ENCODE data around the gene ZNF669. TPM values are rescaled to one million over a fixed set of nuclear protein-coding genes. Genes with fewer than 3 reads are reported as not detected.
"Not testable (repeated sequence)": the region's sequence is repeated elsewhere in the genome, so short reads cannot be mapped to it uniquely, and the experiment has no call there.

The ZNF669 gene
- 13.4 TPM for polyA plus RNA-seq (2013, experiment 1 of 2)
- polyA plus RNA-seq (2013, experiment 2 of 2) = 14.9 TPM

- 0 out of 2 replicates have a peak, but pooled peaks cover 2% of the 10 kb centered on the region for H3K27me3 ChIP-seq (ENCODE audit: insufficient read depth, low read length)
These were observed at the start of gene ZNF669 for GRCh38 chr1:247103859-247104591. Gene ZNF669, minus strand, starts transcription at chr1:247104356. Its CDS starts 157 bp downstream, at chr1:247104199.

GRCh38 chr1:247147781-247148180 lies 43.6 kb upstream of the ZNF669 start:
- Histone ChIP-seq H3K27me3 (ENCODE audit: insufficient read depth, low read length) (no peaks in the 10 kb centered on the region), H3K36me3 (ENCODE audit: insufficient read depth, low read length) (peaks cover 37% of the 10 kb centered on the region), H3K9ac (ENCODE audit: low read depth, low read length) (no peak overlapping the region), H3K27ac (ENCODE audit: low read depth, low read length) (no peak overlapping the region), H3K4me3 (ENCODE audit: low read length) (no peak overlapping the region), H3K4me1 (ENCODE audit: insufficient read depth, low read length) (0 out of 2 replicates have a peak, but pooled peaks cover 5% of the 10 kb centered on the region), H3K9me3 (ENCODE audit: insufficient read depth, low read depth, low read length) (peaks cover 30% of the 10 kb centered on the region; the same call in 1 of the 2 replicates)
- 100% methylated on average over 2 of the region's 2 CpGs for WGBS

More at GRCh38 chr1:247103859-247104591, at the start of gene ZNF669:
- Histone ChIP-seq H3K4me1 (ENCODE audit: insufficient read depth, low read length) (peaks cover 24% of the 10 kb centered on the region), H3K4me3 (ENCODE audit: low read length) (peak within 1 kb of the TSS; percentile 95), H3K27ac (ENCODE audit: low read depth, low read length) (peak within 1 kb of the TSS; percentile 96), H3K9ac (ENCODE audit: low read depth, low read length) (peak within 1 kb of the TSS; percentile 95), H3K9me3 (ENCODE audit: insufficient read depth, low read depth, low read length) (peaks cover 11% of the 10 kb centered on the region; the same call in 1 of the 2 replicates), H3K36me3 (ENCODE audit: insufficient read depth, low read length) (peaks cover 31% of the 10 kb centered on the region)
- WGBS = under 1% methylated on average over 57 of the region's 58 CpGs

- peaks cover 30% of the 10 kb centered on the region; the same call in 1 of the 2 replicates for H3K9me3 ChIP-seq (ENCODE audit: insufficient read depth, low read depth, low read length)
- 93% methylated on average over 10 of the region's 10 CpGs for WGBS
- H3K36me3 ChIP-seq (ENCODE audit: insufficient read depth, low read length) = peaks cover 38% of the 10 kb centered on the region
- not testable (repeated sequence) for H3K27me3 ChIP-seq (ENCODE audit: insufficient read depth, low read length); H3K4me1 ChIP-seq (ENCODE audit: insufficient read depth, low read length); H3K9ac ChIP-seq (ENCODE audit: low read depth, low read length); H3K4me3 ChIP-seq (ENCODE audit: low read length); H3K27ac ChIP-seq (ENCODE audit: low read depth, low read length)
These were observed 43.0 kb upstream of the ZNF669 start for GRCh38 chr1:247147120-247147519.

- Histone ChIP-seq H3K36me3 (ENCODE audit: insufficient read depth, low read length) (peaks cover 39% of the 10 kb centered on the region), H3K9ac (ENCODE audit: low read depth, low read length) (no peak overlapping the region), H3K27me3 (ENCODE audit: insufficient read depth, low read length) (no peaks in the 10 kb centered on the region), H3K4me3 (ENCODE audit: low read length) (no peak overlapping the region), H3K27ac (ENCODE audit: low read depth, low read length) (no peak overlapping the region), H3K9me3 (ENCODE audit: insufficient read depth, low read depth, low read length) (peaks cover 28% of the 10 kb centered on the region; the same call in 1 of the 2 replicates), H3K4me1 (ENCODE audit: insufficient read depth, low read length) (0 out of 2 replicates have a peak, but pooled peaks cover 5% of the 10 kb centered on the region)
- WGBS = 95% methylated on average over 3 of the region's 3 CpGs
These were observed 42.5 kb upstream of the ZNF669 start for GRCh38 chr1:247146671-247147070.

GRCh38 chr1:247145279-247145678 lies 41.1 kb upstream of the ZNF669 start:
- WGBS = 86% methylated on average over 6 of the region's 6 CpGs
- Histone ChIP-seq H3K27me3 (ENCODE audit: insufficient read depth, low read length) (no peaks in the 10 kb centered on the region), H3K4me1 (ENCODE audit: insufficient read depth, low read length) (0 out of 2 replicates have a peak, but pooled peaks cover 5% of the 10 kb centered on the region), H3K36me3 (ENCODE audit: insufficient read depth, low read length) (peaks cover 41% of the 10 kb centered on the region), H3K9me3 (ENCODE audit: insufficient read depth, low read depth, low read length) (peaks cover 33% of the 10 kb centered on the region; the same call in 1 of the 2 replicates), H3K9ac (ENCODE audit: low read depth, low read length) (no peak overlapping the region), H3K4me3 (ENCODE audit: low read length) (no peak overlapping the region), H3K27ac (ENCODE audit: low read depth, low read length) (no peak overlapping the region)

DNA sequence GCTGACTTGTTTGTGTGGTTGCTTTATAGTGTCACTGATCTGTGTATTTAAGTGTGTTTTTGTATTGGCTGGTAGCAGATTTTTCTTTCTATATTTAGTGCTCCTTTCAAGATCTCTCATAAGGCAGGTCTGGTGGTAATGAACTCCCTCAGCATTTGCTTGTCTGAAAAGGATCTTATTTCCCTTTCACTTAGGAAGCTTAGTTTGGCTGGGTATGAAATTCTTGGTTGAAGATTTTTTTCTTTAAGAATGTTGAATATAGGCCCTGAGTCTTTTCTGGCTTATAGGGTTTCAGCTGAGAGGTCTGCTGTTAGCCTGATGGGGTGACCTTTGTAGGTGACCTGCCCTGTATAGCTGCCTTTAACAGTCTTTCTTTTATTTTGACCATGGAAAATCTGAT lies 35.4 kb upstream of the ZNF669 start:
- H3K4me1 ChIP-seq (ENCODE audit: insufficient read depth, low read length); H3K27ac ChIP-seq (ENCODE audit: low read depth, low read length); H3K4me3 ChIP-seq (ENCODE audit: low read length); H3K9ac ChIP-seq (ENCODE audit: low read depth, low read length); H3K27me3 ChIP-seq (ENCODE audit: insufficient read depth, low read length): not testable (repeated sequence)
- peaks cover 29% of the 10 kb centered on the region for H3K36me3 ChIP-seq (ENCODE audit: insufficient read depth, low read length)
- peaks cover 39% of the 10 kb centered on the region for H3K9me3 ChIP-seq (ENCODE audit: insufficient read depth, low read depth, low read length)

- H3K4me1 ChIP-seq (ENCODE audit: insufficient read depth, low read length) = no peaks in the 10 kb centered on the region
- H3K36me3 ChIP-seq (ENCODE audit: insufficient read depth, low read length) = peaks cover 24% of the 10 kb centered on the region
- H3K27me3 ChIP-seq (ENCODE audit: insufficient read depth, low read length) = no peaks in the 10 kb centered on the region
- H3K9me3 ChIP-seq (ENCODE audit: insufficient read depth, low read depth, low read length) = 0 out of 2 replicates have a peak, but pooled peaks cover 25% of the 10 kb centered on the region
- 75% methylated on average over 10 of the region's 10 CpGs for WGBS
- no peak overlapping the region for H3K4me3 ChIP-seq (ENCODE audit: low read length)
- no peak overlapping the region for H3K27ac ChIP-seq (ENCODE audit: low read depth, low read length)
- no peak overlapping the region for H3K9ac ChIP-seq (ENCODE audit: low read depth, low read length)
These were observed 27.1 kb upstream of the ZNF669 start for GRCh38 chr1:247131236-247131635.

- not testable (repeated sequence) for H3K9ac ChIP-seq (ENCODE audit: low read depth, low read length)
- H3K4me3 ChIP-seq (ENCODE audit: low read length) = peak overlapping the region; percentile 45
- WGBS = 25% methylated on average over 11 of the region's 18 CpGs
These were observed 23.5 kb upstream of the ZNF669 start for GRCh38 chr1:247127519-247128282.

DNA sequence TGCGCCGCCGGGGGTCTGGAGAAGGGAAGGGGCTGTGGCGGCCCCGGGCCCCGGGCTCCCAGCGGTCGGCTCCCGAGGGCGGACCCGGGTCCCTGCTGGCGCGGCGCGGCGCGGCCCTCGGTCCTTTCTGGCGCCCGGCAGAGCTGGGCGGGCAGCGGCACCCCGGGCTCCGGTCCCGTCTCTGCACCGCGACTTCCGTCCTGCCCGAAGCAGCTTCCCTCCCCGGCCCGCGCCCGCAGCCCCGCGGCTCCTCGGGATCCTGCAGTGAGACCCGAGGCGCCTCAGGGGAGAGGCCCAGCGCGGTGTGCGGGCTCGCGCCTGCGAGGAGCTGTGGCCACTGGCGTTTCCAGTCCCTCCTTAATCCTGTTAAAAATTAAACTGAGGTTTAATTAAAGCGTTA lies 22.4 kb upstream of the ZNF669 start:
- WGBS = no CpG with 5 or more reads among the region's 46 CpGs
- H3K4me1 ChIP-seq (ENCODE audit: insufficient read depth, low read length); H3K9me3 ChIP-seq (ENCODE audit: insufficient read depth, low read depth, low read length); H3K27me3 ChIP-seq (ENCODE audit: insufficient read depth, low read length); H3K9ac ChIP-seq (ENCODE audit: low read depth, low read length); H3K27ac ChIP-seq (ENCODE audit: low read depth, low read length); H3K4me3 ChIP-seq (ENCODE audit: low read length): not testable (repeated sequence)
- H3K36me3 ChIP-seq (ENCODE audit: insufficient read depth, low read length) = peaks cover 13% of the 10 kb centered on the region

More at GRCh38 chr1:247127519-247128282, 23.5 kb upstream of the ZNF669 start:
- H3K27me3 ChIP-seq (ENCODE audit: insufficient read depth, low read length); H3K27ac ChIP-seq (ENCODE audit: low read depth, low read length); H3K4me1 ChIP-seq (ENCODE audit: insufficient read depth, low read length); H3K9me3 ChIP-seq (ENCODE audit: insufficient read depth, low read depth, low read length): not testable (repeated sequence)
- H3K36me3 ChIP-seq (ENCODE audit: insufficient read depth, low read length) = peaks cover 22% of the 10 kb centered on the region

GRCh38 chr1:247126166-247126565 lies 22.0 kb upstream of the ZNF669 start:
- not testable (repeated sequence) for H3K36me3 ChIP-seq (ENCODE audit: insufficient read depth, low read length); H3K4me3 ChIP-seq (ENCODE audit: low read length); H3K9ac ChIP-seq (ENCODE audit: low read depth, low read length); H3K27ac ChIP-seq (ENCODE audit: low read depth, low read length); H3K9me3 ChIP-seq (ENCODE audit: insufficient read depth, low read depth, low read length); H3K27me3 ChIP-seq (ENCODE audit: insufficient read depth, low read length); H3K4me1 ChIP-seq (ENCODE audit: insufficient read depth, low read length)
- WGBS = no CpG with 5 or more reads among the region's 25 CpGs

DNA sequence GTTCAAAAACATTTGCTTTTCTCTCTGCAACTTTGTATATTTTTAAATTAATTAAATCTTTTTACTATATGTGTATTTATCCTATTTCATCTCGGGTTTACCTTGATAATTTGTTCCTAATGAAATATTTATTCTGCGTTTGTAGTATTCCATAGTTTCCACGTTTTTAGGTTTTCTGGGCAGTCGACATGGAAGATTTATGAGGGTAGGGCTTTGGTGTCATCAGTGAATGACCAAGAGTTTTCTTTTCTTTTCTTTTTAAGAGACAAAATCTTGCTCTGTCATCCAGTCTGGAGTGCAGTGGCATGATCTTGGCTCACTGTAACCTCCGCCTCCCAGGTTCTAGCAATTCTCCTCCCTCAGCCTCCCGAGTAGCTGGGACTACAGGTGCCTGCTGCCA lies 17.2 kb upstream of the ZNF669 start:
- Histone ChIP-seq H3K27me3 (ENCODE audit: insufficient read depth, low read length) (no peaks in the 10 kb centered on the region), H3K9ac (ENCODE audit: low read depth, low read length) (no peak overlapping the region), H3K36me3 (ENCODE audit: insufficient read depth, low read length) (no peaks in the 10 kb centered on the region), H3K27ac (ENCODE audit: low read depth, low read length) (no peak overlapping the region), H3K4me1 (ENCODE audit: insufficient read depth, low read length) (no peaks in the 10 kb centered on the region), H3K4me3 (ENCODE audit: low read length) (no peak overlapping the region), H3K9me3 (ENCODE audit: insufficient read depth, low read depth, low read length) (no peaks in the 10 kb centered on the region)
- 84% methylated on average over 6 of the region's 6 CpGs for WGBS
